SU-DHL-6 (cell line): ENCODE data around the gene TMCC1.

Experiments used
- H2AFZ ChIP-seq: fragments of 200-600 bp; sonication (generic); 2 replicates; pipeline ENCODE4 v1.6.1; 2014; ENCODE audit warnings: low read depth, mild to moderate bottlenecking, moderate library complexity, mixed read lengths, antibody characterized with exemption, low read length; ENCODE audit not compliant: severe bottlenecking
- H3F3A ChIP-seq: fragments of 200-600 bp; shearing (Covaris generic); 2 replicates; pipeline ENCODE4 v1.6.0; 2016; ENCODE audit warnings: antibody characterized with exemption, mild to moderate bottlenecking; ENCODE audit not compliant: insufficient read depth
- H3K27ac ChIP-seq: fragments of 200-600 bp; sonication (generic); 2 replicates; pipeline ENCODE4 v1.5.1; 2016; ENCODE audit warnings: low read depth, mild to moderate bottlenecking, low read length, moderate library complexity, mixed read lengths
- H3K27me3 ChIP-seq: fragments of 200-600 bp; sonication (generic), shearing (Covaris generic); 2 replicates; pipeline ENCODE4 v1.6.0; 2014; ENCODE audit warnings: mild to moderate bottlenecking, low read length
- H3K36me3 ChIP-seq: fragments of 200-600 bp; sonication (generic); 2 replicates; pipeline ENCODE4 v1.6.1; 2014; ENCODE audit warnings: mild to moderate bottlenecking, low read length, mixed read lengths
- H3K4me2 ChIP-seq: fragments of 300-600, 200-600 bp; shearing (Covaris generic), sonication (generic); 2 replicates; pipeline ENCODE4 v1.6.0; 2014; ENCODE audit warnings: low read length, low read depth, mild to moderate bottlenecking; ENCODE audit not compliant: poor library complexity, severe bottlenecking
- H3K4me3 ChIP-seq: fragments of 200-600 bp; sonication (generic); 2 replicates; pipeline ENCODE4 v1.5.1; 2014; ENCODE audit warnings: antibody characterized with exemption, low read length, mild to moderate bottlenecking, mixed read lengths; ENCODE audit not compliant: insufficient read depth, poor library complexity, severe bottlenecking
- H3K79me2 ChIP-seq: fragments of 200-600 bp; sonication (generic); 2 replicates; pipeline ENCODE4 v1.6.1; 2014; ENCODE audit warnings: mild to moderate bottlenecking, low read length, moderate library complexity; ENCODE audit not compliant: insufficient read depth
- H3K9ac ChIP-seq: fragments of 200-600 bp; sonication (generic); 2 replicates; pipeline ENCODE4 v1.7.0; 2014; ENCODE audit warnings: mild to moderate bottlenecking, low read length
- H3K9me2 ChIP-seq: fragments of 200-600 bp; sonication (generic); replicated peaks from 2 replicates; pipeline ENCODE4 v1.6.1; 2014; ENCODE audit warnings: low read length; ENCODE audit not compliant: insufficient read depth
- H3K9me3 ChIP-seq: fragments of 200-600 bp; sonication (generic); 2 replicates; pipeline ENCODE4 v1.6.1; 2014; ENCODE audit warnings: low read length, mixed read lengths; ENCODE audit not compliant: insufficient read depth
- H4K20me1 ChIP-seq: fragments of 200-600 bp; sonication (generic); 2 replicates; pipeline ENCODE4 v1.6.1; 2014; ENCODE audit warnings: low read depth, mild to moderate bottlenecking, antibody characterized with exemption, low read length, moderate library complexity, mixed read lengths
- CTCF ChIP-seq: fragments of 200-600 bp; sonication (generic); IDR thresholded peaks from one replicate; pipeline ENCODE4 v1.5.1; 2017; ENCODE audit warnings: antibody characterized with exemption, mild to moderate bottlenecking, low read length, moderate library complexity; ENCODE audit not compliant: insufficient read depth, poor library complexity, severe bottlenecking
- EZH2phosphoT487 ChIP-seq: fragments of 200-600 bp; sonication (generic), shearing (Covaris generic); conservative IDR thresholded peaks from 2 replicates; pipeline ENCODE4 v1.6.1; 2018; ENCODE audit warnings: mild to moderate bottlenecking, antibody characterized with exemption, low read length, moderate library complexity, mixed read lengths

The TMCC1 gene

GRCh38 chr3:129865806-129866205 is 27.7 kb downstream of the TMCC1 start:
- H3K27me3 ChIP-seq = no peaks in the 10 kb centered on the region
- H3K36me3 ChIP-seq = no peaks in the 10 kb centered on the region; the same call in 1 of the 2 replicates
- H2AFZ ChIP-seq = no peak overlapping the region
- peaks cover 34% of the 10 kb centered on the region for H3K79me2 ChIP-seq
- H3F3A ChIP-seq = no peaks in the 10 kb centered on the region
- no peak overlapping the region for H3K4me3 ChIP-seq
- no peaks in the 10 kb centered on the region for H3K9me3 ChIP-seq
- H3K27ac ChIP-seq = no peak overlapping the region
- TF ChIP-seq CTCF (no peak), EZH2phosphoT487 (no peak)
- H3K9ac ChIP-seq = no peak overlapping the region
- no peaks in the 10 kb centered on the region for H4K20me1 ChIP-seq
- H3K4me2 ChIP-seq = no peak overlapping the region
- no peaks in the 10 kb centered on the region for H3K9me2 ChIP-seq

GRCh38 chr3:129864519-129864918 is 29.0 kb downstream of the TMCC1 start:
- Histone ChIP-seq H3K9ac (no peak overlapping the region), H2AFZ (no peak overlapping the region), H3K27ac (no peak overlapping the region), H3K9me2 (no peaks in the 10 kb centered on the region), H3K4me2 (no peak overlapping the region), H3K9me3 (no peaks in the 10 kb centered on the region), H3K79me2 (peaks cover 41% of the 10 kb centered on the region), H3K36me3 (no peaks in the 10 kb centered on the region), H4K20me1 (no peaks in the 10 kb centered on the region), H3K4me3 (no peak overlapping the region), H3K27me3 (no peaks in the 10 kb centered on the region), H3F3A (no peaks in the 10 kb centered on the region)
- TF ChIP-seq CTCF (no peak), EZH2phosphoT487 (no peak)

- Histone ChIP-seq H3K27ac (no peak overlapping the region), H3K79me2 (peaks cover 30% of the 10 kb centered on the region), H3K4me3 (no peak overlapping the region), H3F3A (no peaks in the 10 kb centered on the region), H3K9ac (no peak overlapping the region), H3K9me3 (no peaks in the 10 kb centered on the region), H3K9me2 (no peaks in the 10 kb centered on the region), H4K20me1 (no peaks in the 10 kb centered on the region), H3K4me2 (no peak overlapping the region), H3K27me3 (no peaks in the 10 kb centered on the region), H2AFZ (no peak overlapping the region), H3K36me3 (no peaks in the 10 kb centered on the region)
- TF ChIP-seq CTCF (no peak), EZH2phosphoT487 (no peak)
These were observed 34.2 kb downstream of the TMCC1 start for GRCh38 chr3:129859272-129859671.
